ELF-1 (cell line): ENCODE results near the gene ACSF3.

ENCODE experiments used
- DNase-seq: peaks from one replicate; pipeline ENCODE4 v3.0.0-alpha.2; 2016; ENCODE audit warnings: low read depth, low spot score

Gene ACSF3

DNA sequence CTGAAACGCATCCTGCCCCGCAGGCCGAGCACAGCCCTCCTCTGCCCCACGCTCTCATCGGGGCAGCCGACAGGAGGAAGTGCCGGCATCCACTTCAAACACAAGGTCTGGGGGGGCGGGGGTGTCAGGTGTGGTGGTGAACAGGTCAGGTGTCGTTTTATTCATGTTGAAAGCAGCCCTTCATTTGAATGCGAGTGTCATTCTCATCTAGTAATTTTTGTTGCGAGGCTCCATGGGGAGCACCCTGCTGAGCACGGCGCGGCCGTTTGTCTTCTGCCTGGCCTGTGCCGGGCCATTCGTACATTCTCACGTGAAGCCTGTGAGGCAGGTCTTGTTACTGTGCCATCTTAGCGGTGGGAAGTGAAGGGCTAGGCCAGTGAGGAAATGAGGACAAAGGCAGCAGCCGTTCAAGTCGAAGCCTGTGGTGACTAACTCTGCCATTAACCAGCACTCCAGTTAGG lies 1.9 kb downstream of the ACSF3 start:
- no peak for DNase-seq

DNA sequence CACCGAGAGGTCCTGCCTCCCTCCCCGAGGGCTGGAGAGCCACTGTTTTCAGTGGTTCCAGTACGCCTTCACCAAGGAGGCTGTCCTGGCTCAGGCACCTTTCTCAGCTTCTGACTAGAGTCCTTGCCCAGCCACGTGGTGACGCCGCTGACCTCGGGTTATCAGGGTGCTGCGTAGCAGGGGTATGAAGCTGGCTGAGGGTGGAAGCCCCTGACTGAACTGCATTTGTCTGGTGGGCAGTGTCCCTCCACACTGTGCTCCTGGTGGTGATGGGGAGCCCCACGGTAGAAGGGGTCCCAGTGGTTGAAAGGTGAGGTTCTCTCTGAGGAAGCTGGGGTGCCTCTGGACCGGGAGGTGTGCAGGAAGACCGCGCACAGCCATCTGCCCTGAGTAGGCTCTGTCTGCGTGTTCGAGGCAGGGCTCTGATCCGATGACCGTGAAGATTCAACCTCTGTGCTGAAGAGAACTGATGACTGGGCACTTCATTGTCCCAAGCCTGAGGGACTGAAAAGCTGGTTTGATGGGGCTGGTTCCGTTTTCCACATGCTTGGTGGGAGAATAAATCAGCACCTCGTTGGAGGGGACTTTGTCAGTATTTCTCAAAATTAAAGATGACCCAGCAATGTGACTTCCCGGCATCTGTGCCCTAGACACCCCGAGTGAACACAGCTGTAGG lies 2.5 kb downstream of the ACSF3 start:
- no peak for DNase-seq

DNA sequence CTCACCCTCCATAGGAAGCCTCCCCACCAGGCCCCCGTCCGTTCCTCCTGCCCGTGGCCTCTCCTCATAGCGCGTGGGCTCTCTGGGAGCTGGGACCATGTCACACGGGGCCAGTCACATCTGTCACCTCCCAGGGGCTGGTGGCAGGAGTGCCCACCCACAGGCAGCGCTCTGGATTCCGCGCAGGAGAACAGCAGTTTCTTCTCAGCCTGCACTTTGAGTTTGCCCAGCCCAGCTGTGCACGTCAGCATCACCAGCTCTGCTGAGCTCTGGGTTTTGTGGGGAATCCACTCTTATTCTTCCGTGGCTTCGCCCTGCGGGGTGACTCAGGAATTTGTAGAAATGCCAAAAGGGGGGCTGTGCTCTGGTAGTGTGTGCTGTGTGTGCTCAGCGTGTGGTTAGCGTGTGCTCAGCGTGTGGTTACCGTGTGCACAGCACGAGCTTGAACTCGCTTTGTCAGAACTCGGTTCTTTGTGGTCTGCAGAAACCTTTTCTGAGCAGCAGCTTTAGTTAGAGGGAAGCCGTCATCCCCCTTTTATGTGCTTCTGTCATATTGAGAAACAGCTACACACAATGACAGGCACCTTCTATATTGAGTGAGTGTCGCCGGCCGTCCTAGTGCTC lies 3.2 kb downstream of the ACSF3 start:
- no peak for DNase-seq

DNA sequence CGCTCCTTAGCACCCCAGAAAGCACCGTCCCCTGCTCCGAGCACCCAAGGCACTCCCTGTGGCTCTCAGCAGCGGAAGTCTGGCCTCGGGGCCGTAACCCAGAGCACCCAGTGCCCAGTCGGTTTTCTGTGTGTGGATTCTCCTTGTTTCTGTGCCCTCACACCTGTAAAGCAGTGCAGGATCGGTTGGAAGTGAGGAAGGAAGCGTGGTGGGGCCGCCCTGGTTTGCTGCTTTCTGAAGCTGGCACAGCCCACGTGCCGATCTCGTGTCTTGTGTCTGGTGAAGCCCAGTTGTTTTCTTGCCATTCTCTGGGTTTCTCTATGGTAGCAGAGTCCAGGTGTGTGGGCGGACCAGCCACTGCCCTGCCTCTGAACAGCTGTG lies 3.7 kb downstream of the ACSF3 start:
- DNase-seq: no peak

DNA sequence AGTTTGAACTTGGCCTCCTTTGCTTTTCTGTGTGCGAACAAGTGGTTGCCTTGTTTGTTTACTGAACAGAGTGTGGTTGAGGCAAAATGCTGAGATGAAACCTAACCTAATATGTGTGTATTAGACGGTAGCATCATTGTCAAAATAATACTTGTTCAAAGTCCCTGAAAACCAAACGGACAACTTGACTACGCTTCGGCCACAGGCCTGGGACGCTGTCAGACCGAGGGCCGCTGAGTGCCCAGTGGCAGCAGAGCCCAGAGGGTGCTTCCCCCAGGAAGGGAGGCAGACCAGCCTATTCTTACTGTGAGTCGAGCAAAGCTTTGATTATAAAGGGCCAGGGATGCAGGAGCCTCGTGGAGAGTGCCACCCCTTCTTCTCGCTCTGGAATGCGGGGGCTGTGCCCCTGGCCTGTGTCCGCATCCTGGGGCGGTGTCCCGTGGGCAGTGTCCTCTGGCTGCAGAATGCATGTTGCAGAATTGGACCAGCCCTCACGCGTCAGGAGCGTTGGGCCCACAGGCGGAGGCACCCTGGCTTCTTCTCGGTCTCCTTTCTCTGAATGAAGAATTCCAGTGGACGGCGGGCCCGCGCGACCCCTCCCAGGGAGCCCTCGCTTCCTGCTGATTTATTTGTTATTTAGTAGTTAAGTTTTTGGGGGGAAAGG lies 5.2 kb downstream of the ACSF3 start:
- DNase-seq: no peak

DNA sequence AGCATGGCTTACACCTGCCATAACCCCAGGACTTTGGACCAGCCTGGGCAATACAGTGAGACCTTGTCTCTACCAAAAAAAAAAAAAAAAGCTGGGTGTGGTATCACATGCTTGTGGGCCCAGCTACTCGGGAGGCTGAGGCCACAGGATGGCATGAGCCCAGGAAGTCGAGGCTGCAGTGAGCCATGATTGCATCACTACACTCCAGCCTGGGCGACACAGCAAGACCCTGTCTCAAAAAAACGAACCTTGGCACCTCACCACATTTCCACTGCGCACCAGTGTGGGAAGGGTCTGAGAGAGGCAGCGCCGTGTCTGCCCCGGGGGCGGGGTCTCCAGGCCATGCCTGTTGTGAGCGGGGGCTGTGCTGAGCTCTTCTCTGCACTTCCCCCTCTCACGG lies 6.3 kb downstream of the ACSF3 start:
- no peak for DNase-seq

DNA sequence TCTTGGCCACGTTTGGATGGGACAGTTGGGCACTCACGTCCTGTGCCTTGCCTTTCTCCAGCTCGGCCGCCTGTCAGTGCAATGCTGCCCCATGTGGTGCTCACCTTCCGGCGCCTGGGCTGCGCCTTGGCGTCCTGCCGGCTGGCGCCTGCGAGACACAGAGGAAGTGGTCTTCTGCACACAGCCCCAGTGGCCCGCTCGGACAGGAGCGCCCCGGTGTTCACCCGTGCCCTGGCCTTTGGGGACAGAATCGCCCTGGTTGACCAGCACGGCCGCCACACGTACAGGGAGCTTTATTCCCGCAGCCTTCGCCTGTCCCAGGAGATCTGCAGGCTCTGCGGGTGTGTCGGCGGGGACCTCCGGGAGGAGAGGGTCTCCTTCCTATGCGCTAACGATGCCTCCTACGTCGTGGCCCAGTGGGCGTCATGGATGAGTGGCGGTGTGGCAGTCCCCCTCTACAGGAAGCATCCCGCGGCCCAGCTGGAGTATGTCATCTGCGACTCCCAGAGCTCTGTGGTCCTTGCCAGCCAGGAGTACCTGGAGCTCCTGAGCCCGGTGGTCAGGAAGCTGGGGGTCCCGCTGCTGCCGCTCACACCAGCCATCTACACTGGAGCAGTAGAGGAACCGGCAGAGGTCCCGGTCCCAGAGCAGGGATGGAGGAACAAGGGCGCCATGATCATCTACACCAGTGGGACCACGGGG lies 7.1 kb downstream of the ACSF3 start:
- no peak for DNase-seq

DNA sequence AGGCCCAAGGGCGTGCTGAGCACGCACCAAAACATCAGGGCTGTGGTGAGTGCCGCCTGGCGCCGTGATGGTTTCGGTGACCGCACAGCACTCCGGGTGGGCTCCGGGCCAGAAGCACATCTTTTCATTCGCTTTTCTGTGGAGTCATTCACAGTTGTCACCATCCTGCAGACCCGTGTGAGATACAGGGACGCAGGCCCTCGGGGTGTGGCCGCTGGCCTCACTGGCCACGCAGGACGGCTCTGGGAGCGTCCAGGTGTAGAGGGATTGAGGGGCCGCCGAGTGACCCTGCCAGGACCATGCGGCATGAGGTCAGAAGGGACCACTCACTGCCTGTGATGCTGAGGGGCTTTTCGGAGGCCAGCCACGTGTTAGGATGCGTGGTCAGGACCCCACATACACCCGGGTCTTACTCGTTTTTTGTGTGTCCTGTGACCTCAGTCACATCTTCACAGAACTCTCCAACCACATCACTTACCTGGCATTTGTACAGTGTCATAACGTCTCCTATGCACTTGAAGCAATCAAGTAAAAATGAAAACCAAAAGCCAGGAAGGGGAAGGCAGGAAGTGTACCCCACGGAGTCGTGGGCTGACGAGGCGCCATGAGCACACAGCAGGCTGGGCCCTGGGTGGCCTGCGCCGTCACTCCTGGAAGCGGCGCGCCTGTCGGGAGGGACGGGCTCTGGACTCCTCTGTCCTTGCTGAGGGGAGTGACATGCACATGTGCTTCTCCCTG lies 7.8 kb downstream of the ACSF3 start:
- no peak for DNase-seq

DNA sequence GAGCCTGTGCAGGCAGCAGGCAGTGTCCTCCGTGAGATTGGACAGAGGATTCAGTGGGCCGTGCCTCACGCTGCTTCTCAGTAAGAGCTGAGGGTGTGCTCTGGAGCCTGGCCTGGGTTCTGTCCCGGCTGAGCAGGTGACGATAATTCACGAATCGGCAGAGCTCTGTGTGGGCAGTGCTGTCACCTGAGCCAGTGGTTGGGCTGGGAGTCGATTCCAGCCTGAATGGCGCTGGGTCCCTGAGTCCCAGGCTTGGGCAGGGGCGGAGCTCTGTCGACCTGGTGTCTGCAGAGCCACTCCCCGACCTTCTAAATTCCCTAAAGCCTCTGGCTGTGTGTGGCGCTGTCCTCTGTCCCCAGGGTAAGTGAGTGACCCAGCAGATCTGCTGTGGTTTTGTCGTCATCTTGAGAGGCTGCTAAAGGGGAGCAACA lies 8.4 kb downstream of the ACSF3 start:
- DNase-seq: peak; percentile 91

DNA sequence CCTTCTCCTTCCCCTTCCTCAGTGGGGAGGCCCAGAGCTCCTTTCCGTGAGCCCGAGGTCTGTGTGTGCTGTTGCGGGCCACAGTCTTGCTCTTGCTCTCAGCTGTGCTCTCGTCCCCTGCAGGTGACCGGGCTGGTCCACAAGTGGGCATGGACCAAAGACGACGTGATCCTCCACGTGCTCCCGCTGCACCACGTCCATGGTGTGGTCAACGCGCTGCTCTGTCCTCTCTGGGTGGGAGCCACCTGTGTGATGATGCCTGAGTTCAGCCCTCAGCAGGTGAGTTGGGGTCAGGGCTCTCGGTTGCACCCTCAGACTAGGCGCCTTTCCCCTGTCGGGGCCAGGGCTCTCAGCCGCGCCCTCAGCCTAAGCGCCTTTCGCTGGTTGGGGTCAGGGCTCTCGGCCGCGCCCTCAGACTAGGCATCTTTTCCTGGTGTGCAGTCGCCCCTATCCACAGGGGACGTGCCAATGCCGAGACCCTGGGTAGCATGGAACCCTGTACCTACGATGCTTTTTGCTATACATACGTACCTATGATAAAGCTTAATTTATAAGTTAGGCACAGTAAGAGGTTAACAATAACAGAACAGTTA lies 8.9 kb downstream of the ACSF3 start:
- no peak for DNase-seq

DNA sequence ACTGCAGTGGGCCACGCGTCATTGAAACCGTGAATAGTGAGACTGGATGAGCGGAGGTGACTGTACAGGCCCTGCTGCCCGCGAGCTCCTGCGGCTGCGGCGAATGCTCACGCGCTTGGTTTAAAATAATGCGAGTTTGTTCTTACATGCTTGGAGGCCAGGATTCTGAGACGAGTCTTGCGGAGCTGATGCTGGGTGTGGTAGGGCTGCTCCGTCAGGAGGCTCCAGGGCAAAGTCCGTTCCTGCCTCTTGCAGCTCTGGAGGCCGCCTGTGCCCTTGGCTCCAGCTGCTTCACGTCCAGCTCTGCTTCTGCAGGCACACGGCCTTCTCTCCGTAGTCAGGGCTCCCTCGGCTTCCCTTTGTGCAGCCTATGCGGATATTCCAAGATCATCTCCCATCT lies 9.5 kb downstream of the ACSF3 start:
- no peak for DNase-seq

DNA sequence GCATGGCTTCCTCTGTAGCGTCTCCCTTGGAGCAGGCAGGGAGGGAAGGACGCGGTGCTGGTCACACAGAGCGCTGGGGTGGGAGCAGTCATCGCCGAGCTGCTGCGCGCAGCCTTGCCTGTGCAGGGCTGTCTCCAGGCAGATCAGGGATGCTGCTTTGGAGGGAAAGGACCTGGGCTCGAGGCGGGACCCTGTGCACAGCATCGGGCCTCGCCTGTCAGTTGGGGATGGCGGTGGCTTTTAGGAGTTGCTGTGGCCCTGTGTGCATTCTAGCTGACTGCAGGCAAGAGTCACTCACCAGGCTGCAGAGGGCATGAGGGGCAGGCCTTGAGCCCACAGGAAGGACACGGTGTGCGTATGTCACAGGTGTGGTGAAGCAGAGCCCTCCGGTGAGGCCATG lies 10.1 kb downstream of the ACSF3 start:
- DNase-seq: no peak

DNA sequence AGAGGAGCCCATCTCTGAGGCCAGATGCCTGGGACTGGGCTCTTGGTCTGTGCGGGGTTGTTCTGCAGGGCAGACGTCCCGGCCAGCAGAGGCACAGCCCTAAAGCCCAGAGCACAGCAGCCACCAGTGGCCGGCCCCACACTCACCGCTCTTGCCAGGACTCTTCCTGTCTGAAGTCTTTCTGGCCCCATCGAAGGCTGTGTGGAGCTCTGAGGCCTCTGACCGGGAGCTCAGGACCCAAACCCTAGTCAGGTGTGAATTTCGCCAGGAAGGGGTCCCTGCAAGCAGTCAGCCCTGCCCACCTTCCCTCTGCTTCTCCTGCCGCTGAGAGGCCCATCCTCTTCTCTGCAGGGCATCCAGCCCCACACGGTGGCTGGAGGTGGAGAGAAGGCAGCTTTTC lies 10.7 kb downstream of the ACSF3 start:
- DNase-seq: no peak

DNA sequence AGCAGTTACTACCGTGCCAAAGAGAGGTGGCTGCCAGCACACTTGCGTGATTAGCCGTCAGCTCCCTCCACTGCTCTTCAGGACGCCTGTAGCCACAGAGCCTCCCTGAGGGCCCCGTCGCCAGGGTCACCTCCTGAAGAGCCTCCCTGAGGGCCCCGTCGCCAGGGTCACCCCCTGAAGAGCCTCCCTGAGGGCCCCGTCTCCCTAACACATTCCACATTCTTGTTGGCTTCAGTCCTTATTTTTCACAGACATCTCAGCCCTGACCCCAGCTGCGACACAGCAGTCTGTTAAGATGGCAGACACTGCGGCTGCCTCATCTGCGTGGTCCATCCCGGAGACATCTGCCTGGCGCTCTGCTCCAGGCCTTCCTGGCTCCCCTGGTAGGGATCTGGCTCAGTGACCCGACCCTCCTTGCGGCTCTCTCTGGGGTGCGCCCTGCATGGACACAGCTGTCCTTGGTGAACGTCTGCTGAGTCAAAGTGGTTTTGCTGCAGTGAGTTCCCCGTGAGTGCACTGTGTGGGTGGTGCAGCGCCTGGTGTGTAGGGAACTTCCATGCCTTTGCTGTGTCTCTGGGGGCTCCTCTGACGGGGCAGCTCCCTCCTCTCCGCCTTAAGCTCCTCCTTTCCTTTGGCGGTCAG lies 11.4 kb downstream of the ACSF3 start:
- no peak for DNase-seq

DNA sequence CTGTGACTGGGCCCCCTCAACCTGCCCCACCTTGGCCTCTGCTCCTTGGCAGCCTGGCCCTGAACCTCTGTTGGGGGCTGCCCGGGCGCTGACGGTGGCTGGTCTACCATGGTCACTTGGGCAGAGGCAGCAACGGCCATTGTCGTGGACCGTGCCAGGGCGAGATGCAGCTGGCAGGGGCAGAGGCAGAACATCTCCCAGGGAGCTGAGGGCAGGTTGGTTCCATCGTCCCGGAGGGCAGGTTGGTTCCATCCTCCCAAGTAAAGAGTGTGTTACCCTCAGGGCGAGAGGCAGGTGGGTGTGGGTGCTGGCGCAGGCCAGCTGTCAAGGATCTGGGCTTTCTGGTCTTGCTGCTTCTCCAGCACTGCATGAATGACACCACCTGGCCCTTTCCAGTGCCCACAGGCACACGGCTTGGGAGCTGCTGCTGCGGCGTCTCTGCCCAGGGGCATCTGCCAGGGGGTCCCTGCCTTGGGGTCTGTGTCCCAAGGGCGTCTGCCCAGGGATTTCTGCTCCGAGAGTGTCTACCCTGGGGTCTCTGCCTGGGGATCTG lies 12.0 kb downstream of the ACSF3 start:
- DNase-seq: no peak

DNA sequence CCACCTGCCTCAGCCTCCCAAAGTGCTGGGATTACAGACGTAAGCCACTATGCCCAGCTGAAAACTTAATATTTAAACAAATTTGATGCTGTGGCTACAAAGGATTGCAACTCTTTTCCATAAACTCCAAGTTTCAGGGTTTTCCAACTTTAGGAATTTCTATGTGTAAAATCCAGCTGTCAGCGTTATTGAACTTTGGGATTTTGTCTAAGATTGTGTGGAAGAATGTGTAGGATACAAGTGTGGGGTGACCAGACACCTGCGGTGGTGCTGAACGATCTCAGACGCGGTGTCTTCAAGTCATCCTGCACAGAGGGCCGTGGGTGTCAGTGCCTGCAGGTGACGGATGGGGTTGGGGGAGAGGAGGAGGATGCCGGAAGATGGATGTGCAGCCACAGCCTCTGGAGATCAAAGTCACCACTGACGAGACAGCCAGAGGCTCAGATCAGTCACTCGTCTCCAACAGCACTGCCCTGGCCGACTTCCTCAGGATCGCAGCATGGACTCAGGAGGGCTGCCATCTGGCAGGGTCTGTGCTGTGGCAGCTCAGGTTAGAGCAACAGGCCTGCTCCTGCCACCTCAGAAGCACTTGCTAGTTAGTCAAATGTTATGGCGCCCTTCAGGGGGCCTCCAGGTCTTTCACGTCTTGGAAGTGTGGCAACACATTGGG lies 13.0 kb downstream of the ACSF3 start:
- no peak for DNase-seq

DNA sequence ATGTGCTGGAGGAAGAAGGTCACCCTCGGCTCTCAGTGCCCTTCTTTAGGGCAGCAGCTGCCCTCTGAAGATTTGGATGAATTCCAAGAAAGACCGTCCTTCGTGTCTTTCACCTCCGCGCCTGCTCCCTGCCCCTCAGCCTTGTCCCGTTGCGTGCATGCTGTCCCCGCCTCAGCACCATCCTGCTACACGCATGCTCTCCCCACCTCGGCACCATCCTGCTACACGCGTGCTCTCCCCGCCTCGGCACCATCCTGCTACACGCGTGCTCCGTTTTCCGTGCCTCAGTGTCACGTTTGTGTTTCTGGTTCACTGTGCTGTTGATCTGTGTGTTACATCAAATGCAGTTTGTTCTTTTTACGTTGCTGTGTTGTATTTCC lies 13.5 kb downstream of the ACSF3 start:
- DNase-seq: no peak

DNA sequence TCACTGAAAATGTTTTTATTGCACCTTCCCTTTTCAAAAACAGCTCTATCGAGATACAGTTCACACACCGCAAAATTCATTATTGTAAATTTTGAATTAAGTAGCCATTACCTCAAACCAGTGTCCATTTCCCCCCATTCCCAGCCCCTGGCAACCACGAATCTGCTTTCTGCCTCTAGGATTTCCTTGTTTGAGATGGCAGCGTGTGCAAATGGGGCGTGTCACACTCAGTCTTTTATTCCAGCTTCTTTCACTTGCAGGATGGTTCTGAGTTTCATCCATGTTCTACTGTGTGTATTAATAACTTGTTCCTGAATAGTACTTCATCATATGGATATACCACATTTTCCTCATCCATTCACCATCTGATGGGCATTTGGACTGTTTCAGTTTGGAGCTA lies 14.8 kb downstream of the ACSF3 start:
- no peak for DNase-seq

DNA sequence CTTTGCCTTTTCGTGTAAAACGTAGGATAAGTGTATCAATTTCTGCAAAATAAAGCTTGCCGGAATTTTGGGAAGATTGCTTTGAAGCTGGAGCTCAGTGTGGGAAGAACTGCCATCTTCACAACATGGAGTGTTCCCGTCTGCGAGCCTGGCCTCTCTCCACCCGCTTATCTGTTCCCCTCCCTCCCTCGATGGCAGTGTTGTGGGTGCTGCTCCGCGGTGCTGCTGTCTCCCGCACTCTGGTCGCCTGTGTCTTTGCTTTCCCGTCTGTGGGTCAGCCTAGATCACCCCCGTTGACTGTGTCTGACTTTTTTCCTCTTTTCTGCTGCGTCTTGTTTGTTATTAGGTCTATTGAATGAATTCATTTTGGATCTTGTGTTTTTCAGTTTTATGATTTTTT lies 17.0 kb downstream of the ACSF3 start:
- no peak for DNase-seq

DNA sequence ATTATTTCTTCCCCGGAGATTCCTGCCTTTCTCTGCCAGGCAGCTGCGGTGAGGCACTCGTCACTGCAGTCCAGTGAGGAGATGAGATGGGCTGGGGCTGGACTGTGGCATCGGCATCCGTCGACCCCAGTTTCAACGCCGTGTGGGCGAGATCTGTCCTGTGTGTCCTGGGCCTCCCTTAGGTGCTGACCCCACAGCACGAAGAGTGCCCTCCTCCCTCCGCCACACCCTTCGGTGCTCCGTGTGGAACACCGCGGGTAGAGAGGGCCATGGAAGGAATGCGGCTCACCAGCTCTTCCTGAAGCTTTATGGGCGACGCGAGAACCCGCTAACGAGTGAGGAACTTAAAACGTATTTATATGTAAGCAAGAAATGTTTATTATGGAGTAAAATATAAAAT lies 17.6 kb downstream of the ACSF3 start:
- DNase-seq: no peak
